Measurements from ENCODE around the gene ABHD5. TPM values are rescaled to one million over a fixed set of nuclear protein-coding genes. Genes with fewer than 3 reads are reported as not detected.

ABHD5 gene
- total and polyA plus RNA-seq, 2 of the 13 experiments (the other 11 are each of a cell fraction or from before 2014, with no cell fraction given): 4.5 to 13.3 TPM

DNA sequence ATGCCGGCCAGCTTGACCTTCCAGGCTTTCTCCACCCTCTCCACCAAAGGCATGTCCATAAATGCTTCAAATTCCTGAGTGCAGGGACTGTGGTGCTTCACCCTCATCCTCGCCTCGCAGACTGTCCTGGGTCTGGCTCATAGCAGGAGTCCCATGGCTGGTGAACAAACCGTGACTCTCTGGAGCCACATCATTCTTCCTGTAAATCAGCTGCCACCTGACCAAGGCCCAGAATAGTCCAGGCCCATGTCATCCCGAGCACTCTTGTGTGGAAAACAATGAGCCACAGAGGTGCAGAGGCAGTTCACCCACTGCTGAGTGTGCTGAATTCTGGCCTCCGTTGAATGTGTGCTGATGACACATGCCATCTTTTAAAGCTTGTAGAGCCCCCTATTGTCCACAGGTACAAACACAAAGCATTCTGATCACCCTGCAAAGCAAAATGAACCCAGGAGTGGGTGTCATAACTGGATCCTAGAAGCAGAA lies 68.6 kb downstream of the ABHD5 start:
- H3K36me3 ChIP-seq (replicated peaks in 1 of 2; ENCODE audit: control insufficient read depth in 1 of 2, insufficient read depth in 2 of 2, low read length in 2 of 2): no peaks in the 10 kb centered on the region
- H3K4me2 ChIP-seq (ENCODE audit: low read depth, low read length): peak overlapping the region; percentile 52
- BruUV-seq (replicated peaks): no TSS peak
- no peaks in the 10 kb centered on the region for H3K9me3 ChIP-seq (ENCODE audit: low read length)
- in situ Hi-C loops (cut with HindIII; ENCODE audit: extremely low pct_ligation_motif_present, low pct_unique_long_range_greater_than_20kb) (loop anchor here (5.0 kb wide), 1 partner anchor 212 kb away; no protein-coding TSS in a partner anchor), intact Hi-C loops (cut with micrococcal nuclease; ENCODE audit: unreplicated experiment) (loop anchor here (1.0 kb wide), 2 partner anchors 68 to 215 kb away; no protein-coding TSS in a partner anchor)
- H3K27ac ChIP-seq (ENCODE audit: extremely low read length, insufficient read depth, low read length): no peak overlapping the region
- WGBS (ENCODE audit: low lambda C conversion rate): 6% methylated on average over 3 of the region's 6 CpGs
- peaks cover 19% of the 10 kb centered on the region; the same call in 1 of the 2 replicates for H3K4me1 ChIP-seq (ENCODE audit: insufficient read depth, low read length)
- ChIA-PET POLR2A (no interaction called here), CTCF (ENCODE audit: low intra/inter-chr PET ratio, low total read pairs) (interaction anchor here (0.6 kb wide), 1 partner anchor 69 kb away, joined by 3 read pairs; the partner anchor contains the start of gene ABHD5)
- no peaks in the 10 kb centered on the region for H4K20me1 ChIP-seq (ENCODE audit: insufficient read depth, low read length)
- peak overlapping the region in 1 of 3 experiments; percentile 35; a peak in 1 of 6 replicates for H3K4me3 ChIP-seq (replicated peaks in 1 of 3; ENCODE audit: insufficient read depth in 1 of 3, low read depth in 2 of 3, low read length in 3 of 3)
- peak; percentile 56 for DNase-seq (ENCODE audit: low spot score)
- H3K79me2 ChIP-seq (ENCODE audit: insufficient read depth, low read length): no peaks in the 10 kb centered on the region
- peak; percentile 32 for FAIRE-seq
- H2AFZ ChIP-seq (ENCODE audit: low read length): peak overlapping the region; percentile 7
- ATAC-seq: peak; percentile 92
- H3K9ac ChIP-seq (ENCODE audit: insufficient read depth, low read depth, low read length): no peak overlapping the region
- no peaks in the 10 kb centered on the region for H3K27me3 ChIP-seq (ENCODE audit: control insufficient read depth in 1 of 2, insufficient read depth in 2 of 2, low read length in 2 of 2)
- TF ChIP-seq TEAD3 (CRISPR knock-in tag; optimal IDR thresholded peaks at IDR 0.05; ENCODE audit: borderline replicate concordance) (peak; percentile 24), RAD21 (CRISPR knock-in tag; IDR thresholded peaks at IDR 0.05) (0 out of 2 replicates have a peak, but pooled peaks have one; percentile 8), MAFK (conservative IDR thresholded peaks at IDR 0.05 in 1 of 2, IDR thresholded peaks at IDR 0.05 in 1 of 2; ENCODE audit: low read length in 2 of 2) (peak; percentile 73 to 77), KDM4B (CRISPR knock-in tag; IDR thresholded peaks at IDR 0.05) (no peak), SMC3 (IDR thresholded peaks at IDR 0.05; ENCODE audit: low read length) (peak; percentile 54; the same call in 1 of the 2 replicates), KLF13 (CRISPR knock-in tag; IDR thresholded peaks at IDR 0.05) (no peak), ZNF703 (CRISPR knock-in tag; IDR thresholded peaks at IDR 0.05; ENCODE audit: borderline replicate concordance) (no peak), STAG1 (CRISPR knock-in tag; IDR thresholded peaks at IDR 0.05) (peak; percentile 70), MAFF (IDR thresholded peaks at IDR 0.05; ENCODE audit: low read depth, low read length) (peak; percentile 73), ZFYVE20 (CRISPR knock-in tag; IDR thresholded peaks at IDR 0.05; ENCODE audit: borderline replicate concordance, low read depth) (no peak), HMGA1 (CRISPR knock-in tag; conservative IDR thresholded peaks at IDR 0.05) (no peak), SRSF4 (IDR thresholded peaks at IDR 0.05; ENCODE audit: low read depth, low read length, poor library complexity, severe bottlenecking) (no peak)
- TF ChIP-seq, protein P1, sequence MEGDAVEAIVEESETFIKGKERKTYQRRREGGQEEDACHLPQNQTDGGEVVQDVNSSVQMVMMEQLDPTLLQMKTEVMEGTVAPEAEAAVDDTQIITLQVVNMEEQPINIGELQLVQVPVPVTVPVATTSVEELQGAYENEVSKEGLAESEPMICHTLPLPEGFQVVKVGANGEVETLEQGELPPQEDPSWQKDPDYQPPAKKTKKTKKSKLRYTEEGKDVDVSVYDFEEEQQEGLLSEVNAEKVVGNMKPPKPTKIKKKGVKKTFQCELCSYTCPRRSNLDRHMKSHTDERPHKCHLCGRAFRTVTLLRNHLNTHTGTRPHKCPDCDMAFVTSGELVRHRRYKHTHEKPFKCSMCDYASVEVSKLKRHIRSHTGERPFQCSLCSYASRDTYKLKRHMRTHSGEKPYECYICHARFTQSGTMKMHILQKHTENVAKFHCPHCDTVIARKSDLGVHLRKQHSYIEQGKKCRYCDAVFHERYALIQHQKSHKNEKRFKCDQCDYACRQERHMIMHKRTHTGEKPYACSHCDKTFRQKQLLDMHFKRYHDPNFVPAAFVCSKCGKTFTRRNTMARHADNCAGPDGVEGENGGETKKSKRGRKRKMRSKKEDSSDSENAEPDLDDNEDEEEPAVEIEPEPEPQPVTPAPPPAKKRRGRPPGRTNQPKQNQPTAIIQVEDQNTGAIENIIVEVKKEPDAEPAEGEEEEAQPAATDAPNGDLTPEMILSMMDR (CRISPR knock-in tag; IDR thresholded peaks at IDR 0.05): peak; percentile 72
- TF ChIP-seq, protein P2, sequence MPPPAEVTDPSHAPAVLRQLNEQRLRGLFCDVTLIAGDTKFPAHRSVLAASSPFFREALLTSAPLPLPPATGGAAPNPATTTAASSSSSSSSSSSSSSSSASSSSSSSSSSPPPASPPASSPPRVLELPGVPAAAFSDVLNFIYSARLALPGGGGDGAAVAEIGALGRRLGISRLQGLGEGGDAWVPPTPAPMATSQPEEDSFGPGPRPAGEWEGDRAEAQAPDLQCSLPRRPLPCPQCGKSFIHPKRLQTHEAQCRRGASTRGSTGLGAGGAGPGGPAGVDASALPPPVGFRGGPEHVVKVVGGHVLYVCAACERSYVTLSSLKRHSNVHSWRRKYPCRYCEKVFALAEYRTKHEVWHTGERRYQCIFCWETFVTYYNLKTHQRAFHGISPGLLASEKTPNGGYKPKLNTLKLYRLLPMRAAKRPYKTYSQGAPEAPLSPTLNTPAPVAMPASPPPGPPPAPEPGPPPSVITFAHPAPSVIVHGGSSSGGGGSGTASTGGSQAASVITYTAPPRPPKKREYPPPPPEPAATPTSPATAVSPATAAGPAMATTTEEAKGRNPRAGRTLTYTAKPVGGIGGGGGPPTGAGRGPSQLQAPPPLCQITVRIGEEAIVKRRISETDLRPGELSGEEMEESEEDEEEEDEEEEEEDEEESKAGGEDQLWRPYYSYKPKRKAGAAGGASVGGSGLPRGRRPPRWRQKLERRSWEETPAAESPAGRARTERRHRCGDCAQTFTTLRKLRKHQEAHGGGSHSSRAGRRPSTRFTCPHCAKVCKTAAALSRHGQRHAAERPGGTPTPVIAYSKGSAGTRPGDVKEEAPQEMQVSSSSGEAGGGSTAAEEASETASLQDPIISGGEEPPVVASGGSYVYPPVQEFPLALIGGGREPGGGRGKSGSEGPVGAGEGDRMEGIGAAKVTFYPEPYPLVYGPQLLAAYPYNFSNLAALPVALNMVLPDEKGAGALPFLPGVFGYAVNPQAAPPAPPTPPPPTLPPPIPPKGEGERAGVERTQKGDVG (CRISPR knock-in tag; IDR thresholded peaks at IDR 0.05; ENCODE audit: borderline replicate concordance): no peak
- TF ChIP-seq, protein P3, sequence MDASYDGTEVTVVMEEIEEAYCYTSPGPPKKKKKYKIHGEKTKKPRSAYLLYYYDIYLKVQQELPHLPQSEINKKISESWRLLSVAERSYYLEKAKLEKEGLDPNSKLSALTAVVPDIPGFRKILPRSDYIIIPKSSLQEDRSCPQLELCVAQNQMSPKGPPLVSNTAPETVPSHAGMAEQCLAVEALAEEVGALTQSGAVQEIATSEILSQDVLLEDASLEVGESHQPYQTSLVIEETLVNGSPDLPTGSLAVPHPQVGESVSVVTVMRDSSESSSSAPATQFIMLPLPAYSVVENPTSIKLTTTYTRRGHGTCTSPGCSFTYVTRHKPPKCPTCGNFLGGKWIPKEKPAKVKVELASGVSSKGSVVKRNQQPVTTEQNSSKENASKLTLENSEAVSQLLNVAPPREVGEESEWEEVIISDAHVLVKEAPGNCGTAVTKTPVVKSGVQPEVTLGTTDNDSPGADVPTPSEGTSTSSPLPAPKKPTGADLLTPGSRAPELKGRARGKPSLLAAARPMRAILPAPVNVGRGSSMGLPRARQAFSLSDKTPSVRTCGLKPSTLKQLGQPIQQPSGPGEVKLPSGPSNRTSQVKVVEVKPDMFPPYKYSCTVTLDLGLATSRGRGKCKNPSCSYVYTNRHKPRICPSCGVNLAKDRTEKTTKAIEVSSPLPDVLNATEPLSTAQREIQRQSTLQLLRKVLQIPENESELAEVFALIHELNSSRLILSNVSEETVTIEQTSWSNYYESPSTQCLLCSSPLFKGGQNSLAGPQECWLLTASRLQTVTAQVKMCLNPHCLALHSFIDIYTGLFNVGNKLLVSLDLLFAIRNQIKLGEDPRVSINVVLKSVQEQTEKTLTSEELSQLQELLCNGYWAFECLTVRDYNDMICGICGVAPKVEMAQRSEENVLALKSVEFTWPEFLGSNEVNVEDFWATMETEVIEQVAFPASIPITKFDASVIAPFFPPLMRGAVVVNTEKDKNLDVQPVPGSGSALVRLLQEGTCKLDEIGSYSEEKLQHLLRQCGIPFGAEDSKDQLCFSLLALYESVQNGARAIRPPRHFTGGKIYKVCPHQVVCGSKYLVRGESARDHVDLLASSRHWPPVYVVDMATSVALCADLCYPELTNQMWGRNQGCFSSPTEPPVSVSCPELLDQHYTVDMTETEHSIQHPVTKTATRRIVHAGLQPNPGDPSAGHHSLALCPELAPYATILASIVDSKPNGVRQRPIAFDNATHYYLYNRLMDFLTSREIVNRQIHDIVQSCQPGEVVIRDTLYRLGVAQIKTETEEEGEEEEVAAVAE (CRISPR knock-in tag; IDR thresholded peaks at IDR 0.05; ENCODE audit: borderline replicate concordance): no peak

All from HepG2 (cell line).